Measurements from ENCODE around the gene FKBP9.
"Not testable (repeated sequence)": the region's sequence is repeated elsewhere in the genome, so short reads cannot be mapped to it uniquely, and the experiment has no call there.

Gene FKBP9

DNA sequence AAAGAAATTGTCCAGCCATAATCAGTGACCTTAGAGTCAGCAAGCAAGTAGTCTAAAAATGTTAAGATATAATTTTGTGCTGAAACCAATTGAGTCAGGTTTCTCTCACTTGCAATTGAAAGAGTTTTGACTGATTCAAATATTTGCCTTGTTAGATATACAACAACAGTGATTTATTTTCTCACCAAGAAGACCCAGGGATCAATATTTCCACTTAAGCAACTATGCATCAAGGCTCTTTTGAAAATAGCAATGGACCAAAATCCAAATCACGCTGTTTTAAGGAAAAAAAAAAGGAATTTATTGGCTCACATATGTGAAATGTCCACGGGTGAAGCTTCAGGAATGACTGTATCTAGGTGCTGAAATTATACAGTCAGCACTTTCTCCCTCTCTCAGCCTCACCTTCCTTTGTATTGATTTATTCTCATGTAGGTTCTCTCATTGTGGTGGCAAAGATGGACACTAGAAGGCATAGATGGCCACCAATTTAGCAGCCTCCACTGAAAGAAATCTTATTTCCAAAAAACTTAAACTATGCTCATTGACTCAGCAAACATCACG lies 9.7 kb upstream of the FKBP9 start:
- DNase-seq, result no peak

DNA sequence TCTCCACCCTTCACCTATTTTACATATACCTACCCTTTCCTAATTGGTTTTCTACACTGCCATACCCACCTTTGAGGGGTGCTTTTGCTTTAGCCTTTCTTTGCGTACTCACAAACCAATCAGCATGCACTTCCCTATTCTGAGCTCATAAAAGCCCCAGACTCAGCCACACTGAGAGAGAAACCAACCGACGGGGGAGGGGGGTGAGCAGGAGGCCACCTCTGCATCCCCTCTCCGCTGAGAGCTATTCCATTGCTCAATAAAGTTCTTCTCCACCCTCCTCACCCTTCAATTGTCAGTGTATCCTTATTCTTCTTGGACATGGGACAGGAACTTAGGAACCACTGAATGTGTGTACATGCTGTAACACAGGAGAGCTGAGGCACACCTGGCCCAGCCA lies 9.0 kb upstream of the FKBP9 start:
- no peak for DNase-seq

- no peak for DNase-seq
These were observed 4.4 kb upstream of the FKBP9 start for GRCh38 chr7:32952876-32953275.

- peak in 19 of 58 donors; percentile 2 to 54 (median 13) for DNase-seq
These were observed 1.1 kb downstream of the FKBP9 start for GRCh38 chr7:32958046-32959025.

DNA sequence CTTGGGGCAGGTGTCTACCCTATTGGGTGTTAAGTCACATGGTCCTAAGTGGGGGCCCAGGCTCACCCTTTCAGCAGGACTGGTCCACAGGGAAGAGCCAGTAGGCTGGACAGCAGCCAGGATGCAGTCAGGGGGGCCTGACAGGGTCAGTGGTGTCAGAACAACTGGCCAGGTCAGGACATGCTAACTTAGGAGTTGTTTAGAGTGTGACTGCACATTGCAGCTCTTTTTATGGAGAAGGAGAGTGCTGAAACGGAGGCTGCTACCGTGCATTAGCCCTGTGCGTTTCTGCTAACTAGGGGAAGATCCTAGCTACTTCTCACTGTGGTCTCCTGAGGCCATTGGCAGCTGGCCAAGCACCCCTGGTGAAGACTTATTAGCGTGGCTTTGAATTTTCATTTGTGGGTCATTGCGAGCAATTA lies 6.7 kb downstream of the FKBP9 start:
- peak in 13 of 58 donors; percentile 1 to 40 (median 28) for DNase-seq

DNA sequence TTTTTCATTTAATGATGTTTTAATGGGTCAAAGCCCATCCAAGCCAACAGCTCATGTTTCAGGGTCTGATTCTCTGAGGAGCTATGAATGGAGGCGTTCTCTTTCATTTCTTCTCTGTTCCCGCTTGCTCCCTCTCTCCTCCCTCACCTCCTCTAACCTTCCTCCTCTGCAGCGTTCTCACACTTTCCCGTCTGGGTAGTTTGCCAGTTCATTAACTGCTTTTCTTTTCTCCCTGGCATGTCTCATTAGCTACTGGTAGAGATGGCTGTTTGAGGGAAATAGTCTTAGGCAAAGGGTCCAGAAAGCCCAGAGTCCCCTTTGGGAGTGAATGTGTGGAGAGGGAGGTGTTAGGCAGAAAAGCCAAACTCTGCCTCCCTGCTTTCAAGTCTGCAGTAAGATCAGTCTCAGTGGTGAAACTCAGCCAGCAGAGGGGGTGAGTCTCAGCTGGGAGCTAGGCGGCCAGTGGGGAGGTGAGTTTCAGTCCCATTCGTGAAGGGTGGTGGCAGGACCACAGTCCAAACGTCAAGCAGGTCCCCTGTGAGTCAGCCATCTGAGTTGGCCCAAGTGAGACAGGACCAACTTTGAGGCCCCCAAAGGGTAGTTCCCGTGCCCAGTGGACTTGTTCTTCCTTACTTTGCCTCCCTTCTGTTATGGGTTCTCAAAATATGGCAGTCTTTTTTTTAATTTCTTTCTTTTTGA lies 7.4 kb downstream of the FKBP9 start:
- peak in 26 of 58 donors; percentile 2 to 70 (median 20) for DNase-seq

DNA sequence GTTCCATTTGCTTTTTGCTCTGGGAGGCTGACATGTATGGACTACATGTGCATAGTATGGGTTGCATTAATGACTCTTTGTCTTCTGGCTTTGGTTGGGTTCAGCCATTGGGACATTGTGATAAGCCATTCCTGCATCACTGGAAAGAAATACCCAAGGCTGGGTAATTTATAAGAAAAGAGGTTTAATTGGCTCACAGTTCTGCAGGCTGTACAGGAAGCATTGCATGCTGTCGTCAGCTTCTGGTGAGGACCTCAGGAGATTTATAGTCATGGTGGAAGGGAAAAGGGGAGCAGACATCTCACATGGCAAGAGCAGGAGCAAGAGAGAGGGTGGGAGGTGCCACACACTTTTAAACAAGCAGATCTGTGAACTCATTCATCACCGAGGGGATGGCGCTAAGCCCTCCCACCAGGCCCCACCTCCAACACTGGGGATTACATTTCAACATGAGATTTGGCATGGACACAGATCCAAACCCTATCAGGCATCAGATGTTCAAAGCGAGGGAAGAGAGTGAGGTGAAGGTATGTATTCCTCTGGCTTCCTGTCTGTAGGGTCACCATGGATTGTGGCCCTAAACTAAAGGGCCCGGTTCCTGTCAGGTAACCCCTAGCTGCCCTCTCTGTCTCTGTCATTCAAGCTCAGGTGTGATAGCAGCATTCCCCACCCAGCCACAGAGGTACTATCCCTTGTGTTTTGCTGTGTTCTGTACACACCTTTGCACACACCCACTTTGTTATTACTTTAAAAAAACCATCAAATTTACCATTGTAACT lies 9.4 kb downstream of the FKBP9 start:
- not testable (repeated sequence) for DNase-seq

DNA sequence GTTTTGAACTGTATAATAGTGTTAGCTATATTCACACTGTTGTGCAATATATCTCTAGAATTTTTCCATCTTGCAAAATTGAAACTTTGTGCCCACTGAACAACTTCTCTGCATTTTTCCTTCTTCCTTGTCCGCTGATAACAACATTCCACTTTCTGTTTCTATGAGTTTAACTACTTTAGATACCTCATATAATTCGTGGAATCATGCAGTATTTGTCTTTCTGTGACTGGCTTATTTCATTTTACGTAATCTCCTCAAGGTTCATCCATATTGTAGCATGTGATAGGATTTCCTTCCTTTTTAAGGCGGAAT lies 10.0 kb downstream of the FKBP9 start:
- not testable (repeated sequence) for DNase-seq

DNA sequence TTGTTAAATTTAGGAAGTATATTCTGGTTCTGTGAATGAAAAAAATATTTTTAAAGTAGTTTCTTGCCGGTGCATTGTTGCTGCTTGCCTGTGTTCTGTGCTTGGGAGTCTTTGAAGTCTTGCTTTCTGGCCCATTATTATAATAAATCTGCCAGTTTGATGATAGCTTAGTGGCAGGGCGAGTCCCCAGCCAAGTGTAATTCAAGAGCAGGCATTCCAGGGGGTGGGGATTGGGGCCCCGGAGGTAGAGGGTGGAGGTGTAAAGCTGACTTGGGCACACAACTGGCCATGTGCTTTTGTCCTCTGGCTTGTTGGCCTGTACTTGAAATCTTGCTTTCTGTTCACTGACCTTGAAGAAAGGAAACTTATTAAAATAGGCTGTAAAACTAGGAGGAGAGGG lies 14.7 kb downstream of the FKBP9 start:
- DNase-seq, result not testable (repeated sequence)

DNA sequence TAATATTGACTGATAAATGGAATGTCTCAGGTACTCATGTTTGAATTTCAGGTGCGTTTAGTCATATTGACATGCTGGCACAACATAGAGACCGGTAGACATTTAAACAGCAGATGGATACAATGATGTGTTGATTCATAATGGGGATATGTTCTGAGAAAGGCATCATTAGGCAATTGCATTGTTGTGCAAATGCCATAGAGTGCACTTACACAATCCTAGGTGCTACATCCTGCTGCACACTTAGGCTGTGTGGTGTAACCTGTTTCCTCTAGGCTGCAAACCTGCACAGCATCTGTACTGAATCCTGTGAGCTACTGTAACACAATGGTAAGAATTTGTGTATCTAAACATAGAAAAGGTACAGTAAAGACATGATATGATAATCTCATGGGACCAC lies 19.9 kb downstream of the FKBP9 start:
- not testable (repeated sequence) for DNase-seq

- DNase-seq, result not testable (repeated sequence)
These were observed 22.0 kb downstream of the FKBP9 start for GRCh38 chr7:32979246-32979645.

DNA sequence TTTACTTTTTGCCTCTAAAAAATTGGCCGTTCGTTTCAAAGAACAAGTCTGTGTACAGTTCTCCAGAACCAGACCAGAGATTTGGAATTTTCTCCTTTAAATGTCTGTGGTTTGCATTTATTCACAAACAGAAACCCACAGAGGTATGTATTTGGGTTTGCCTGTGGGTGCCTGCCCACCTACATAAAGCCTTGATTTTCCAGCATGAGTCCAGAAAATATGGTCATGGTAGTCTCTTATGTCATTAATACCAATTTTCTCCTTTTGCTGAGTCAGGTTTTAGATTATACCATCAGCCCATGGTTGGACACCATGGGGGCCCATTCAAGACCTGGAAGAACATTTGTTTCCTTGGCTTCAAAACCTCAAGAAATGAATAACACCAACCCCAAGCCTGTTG lies 22.7 kb downstream of the FKBP9 start:
- not testable (repeated sequence) for DNase-seq

DNA sequence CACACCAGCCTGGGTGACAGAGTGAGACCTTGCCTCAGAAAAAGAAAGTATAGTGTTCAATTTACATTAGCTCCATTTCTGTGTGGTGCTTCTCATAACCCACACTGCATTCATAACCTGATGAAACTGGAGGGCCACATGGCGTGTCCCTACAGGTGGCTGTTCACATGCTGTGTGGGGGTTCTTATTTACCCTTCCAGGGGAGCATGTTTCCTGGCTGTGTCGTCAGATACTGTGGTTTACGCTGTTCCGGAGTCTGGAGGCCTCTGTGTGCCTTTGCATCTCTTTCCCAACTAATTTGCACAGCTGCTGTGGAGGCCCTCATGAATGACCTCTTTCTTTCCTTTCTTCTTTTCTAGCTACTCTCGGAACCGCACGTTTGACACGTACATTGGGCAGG lies 30.9 kb downstream of the FKBP9 start:
- DNase-seq, result not testable (repeated sequence)

GRCh38 chr7:32991068-32991585 lies 33.9 kb downstream of the FKBP9 start:
- not testable (repeated sequence) for DNase-seq

DNA sequence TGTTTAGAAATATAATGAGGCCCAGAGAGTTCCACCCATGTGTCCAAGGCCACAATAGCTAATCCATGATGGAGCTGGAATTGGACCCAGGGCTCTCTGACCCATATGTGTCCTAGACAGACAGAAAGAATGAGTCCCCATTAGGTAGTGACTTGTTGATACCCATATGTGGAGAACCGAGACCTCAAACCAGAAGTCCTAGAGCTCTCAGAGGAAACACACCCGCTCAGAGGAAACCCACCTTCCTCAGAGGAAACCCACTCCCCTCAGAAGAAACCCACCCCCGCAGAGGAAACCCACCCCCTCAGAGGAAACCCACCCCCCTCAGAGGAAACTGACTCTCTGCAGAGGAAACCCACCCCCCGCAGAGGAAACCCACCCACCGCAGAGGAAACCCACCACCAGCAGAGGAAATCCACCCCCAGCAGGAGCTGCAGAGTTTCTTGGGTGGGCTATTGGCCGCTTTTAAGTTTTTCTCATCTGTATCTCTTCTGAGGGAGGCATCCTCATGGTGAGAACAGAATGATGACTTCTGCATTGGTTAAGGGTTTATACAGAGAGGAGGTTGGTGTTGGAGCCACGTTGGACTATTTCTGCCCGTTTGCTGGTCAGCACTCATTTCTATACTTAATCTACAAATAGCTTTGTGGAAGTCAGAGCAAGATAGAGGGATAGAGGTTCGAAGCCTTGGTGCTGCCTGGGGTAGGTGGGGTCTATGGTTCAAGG lies 34.9 kb downstream of the FKBP9 start:
- DNase-seq, result not testable (repeated sequence)

DNA sequence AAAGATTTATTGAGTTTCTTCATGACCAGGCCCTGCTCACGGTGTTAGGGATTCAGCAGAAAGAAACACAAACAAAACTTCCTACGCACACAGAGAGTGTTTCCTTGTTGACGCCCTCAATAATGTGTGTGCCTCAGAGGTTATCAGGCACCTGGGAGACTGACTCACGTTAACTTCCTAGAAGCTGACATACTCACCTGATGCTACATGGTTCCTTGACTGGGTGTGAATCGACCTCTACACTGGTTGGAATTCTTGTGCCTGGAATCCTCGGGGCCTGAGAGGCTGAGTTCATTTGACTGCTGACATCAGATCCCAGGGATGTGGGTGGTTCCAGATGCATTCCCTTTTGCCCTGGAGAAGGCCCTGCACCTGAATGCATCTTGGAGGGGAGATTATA lies 35.5 kb downstream of the FKBP9 start:
- not testable (repeated sequence) for DNase-seq

- not testable (repeated sequence) for DNase-seq
These were observed 40.7 kb downstream of the FKBP9 start for GRCh38 chr7:32997956-32998355.

- DNase-seq, result peak in 4 of 58 donors; percentile 5 to 19 (median 9)
These were observed 41.3 kb downstream of the FKBP9 start for GRCh38 chr7:32998361-32999171.

DNA sequence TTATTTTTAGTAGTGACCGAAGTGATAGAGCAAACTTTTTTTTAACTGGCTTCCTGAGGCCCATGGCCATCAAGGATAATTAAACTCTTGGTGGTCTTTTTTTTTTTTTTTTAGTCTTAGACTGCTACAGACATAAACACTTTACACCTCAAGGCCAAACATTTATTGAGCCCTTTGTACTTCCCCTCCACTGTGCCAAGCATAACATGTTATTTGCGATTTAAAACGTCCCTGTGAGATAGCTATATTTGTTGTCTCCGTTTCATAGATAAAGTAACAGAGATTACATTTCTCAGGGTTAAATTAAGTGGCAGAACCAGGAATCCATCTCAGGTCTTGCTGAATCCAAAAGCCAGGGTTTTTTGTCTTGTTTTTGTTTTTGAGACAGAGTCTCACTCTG lies 42.1 kb downstream of the FKBP9 start:
- DNase-seq, result not testable (repeated sequence)

Measured in anterior cingulate cortex (tissue), 58 donors.